VCaP (cell line): ENCODE results near the gene MPDZ.

Experiments
- H3K27ac ChIP-seq: fragments of 450-650 bp; 2 replicates; pipeline ENCODE4 v1.5.1; 2017
- TF ChIP-seq, protein P1 (sequence below): fragments of 450-650 bp; conservative IDR thresholded peaks from 2 replicates; pipeline ENCODE4 v1.5.1; 2017; ENCODE audit warnings: mild to moderate bottlenecking, moderate library complexity

The MPDZ gene

DNA sequence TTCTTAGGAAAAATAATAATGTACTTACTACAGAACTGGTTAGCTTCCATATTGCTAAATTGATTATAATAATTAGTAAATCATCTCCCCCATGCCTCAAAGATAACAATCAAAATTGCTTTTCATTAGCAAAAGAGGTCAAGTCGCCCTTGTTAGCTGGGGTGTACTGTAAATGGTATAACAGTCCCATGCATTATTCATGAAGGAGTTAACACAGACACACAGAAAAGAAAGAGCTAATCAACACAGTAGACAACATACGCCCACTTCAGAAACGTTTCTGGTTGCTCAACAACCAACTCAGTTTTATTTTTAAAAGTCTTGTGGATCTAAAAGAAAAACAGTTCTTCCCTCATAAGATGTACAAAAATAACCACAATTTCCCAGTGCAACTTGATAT, 100.2 kb downstream of the MPDZ start:
- TF ChIP-seq, protein P1, sequence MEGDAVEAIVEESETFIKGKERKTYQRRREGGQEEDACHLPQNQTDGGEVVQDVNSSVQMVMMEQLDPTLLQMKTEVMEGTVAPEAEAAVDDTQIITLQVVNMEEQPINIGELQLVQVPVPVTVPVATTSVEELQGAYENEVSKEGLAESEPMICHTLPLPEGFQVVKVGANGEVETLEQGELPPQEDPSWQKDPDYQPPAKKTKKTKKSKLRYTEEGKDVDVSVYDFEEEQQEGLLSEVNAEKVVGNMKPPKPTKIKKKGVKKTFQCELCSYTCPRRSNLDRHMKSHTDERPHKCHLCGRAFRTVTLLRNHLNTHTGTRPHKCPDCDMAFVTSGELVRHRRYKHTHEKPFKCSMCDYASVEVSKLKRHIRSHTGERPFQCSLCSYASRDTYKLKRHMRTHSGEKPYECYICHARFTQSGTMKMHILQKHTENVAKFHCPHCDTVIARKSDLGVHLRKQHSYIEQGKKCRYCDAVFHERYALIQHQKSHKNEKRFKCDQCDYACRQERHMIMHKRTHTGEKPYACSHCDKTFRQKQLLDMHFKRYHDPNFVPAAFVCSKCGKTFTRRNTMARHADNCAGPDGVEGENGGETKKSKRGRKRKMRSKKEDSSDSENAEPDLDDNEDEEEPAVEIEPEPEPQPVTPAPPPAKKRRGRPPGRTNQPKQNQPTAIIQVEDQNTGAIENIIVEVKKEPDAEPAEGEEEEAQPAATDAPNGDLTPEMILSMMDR, result no peak
- H3K27ac ChIP-seq, result no peak overlapping the region

GRCh38 chr9:13175732-13176131, 103.8 kb downstream of the MPDZ start:
- TF ChIP-seq, protein P1, result no peak
- H3K27ac ChIP-seq, result no peak overlapping the region

DNA sequence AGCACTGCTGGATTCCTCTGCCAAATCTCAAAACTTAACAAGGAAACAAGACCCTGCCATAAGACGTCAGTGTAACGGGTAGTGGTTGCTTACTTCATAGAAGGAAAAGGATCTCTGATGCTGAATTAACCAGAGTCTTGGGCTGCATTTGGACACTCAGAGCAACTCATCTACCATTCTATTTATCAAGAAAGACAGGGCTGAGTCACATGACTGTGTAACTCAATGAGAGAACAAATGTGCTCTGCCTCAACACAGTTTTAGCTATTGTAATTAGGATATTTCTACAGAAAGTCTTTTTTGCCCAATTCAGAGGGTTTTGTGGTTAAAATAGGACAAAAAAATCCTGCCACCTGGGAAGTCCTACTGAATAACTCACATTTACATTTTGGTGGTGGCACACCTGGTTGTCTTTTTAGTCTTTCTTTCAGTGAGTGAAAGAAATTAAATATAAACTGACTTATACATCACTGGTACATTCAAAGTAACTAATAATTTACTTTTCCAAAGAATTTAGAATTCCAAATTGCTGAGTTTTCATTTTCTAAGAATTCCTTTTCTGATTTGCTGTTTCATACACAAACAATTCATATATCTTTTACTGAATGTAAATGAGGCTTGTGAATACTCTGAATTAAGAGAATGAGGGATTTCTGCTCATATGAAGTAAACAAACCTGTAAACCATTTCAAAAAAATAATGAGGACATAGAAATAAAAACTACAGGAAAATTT, 104.4 kb downstream of the MPDZ start:
- TF ChIP-seq, protein P1, result no peak
- no peak overlapping the region for H3K27ac ChIP-seq

DNA sequence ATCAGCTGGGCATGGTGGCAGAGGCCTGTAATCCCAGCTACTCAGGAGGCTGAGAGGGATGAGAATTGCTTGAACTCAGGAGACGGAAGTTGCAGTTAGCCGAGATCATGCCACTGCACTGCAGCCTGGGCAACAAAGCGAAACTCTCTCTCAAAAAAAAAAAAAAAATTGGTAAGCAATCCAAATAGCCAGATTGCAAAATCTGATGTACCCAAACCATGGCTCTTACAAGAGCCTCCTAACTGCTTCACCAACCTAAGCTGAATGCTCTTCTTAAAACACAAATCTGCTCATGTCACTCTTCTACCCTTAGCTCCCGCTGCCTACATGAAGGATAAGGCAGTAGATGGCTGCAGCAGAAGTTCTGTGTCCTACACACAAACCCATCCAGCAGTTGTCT, 105.9 kb downstream of the MPDZ start:
- H3K27ac ChIP-seq, result no peak overlapping the region
- TF ChIP-seq, protein P1, result no peak

- no peak overlapping the region for H3K27ac ChIP-seq
- TF ChIP-seq, protein P1, result no peak
Observed at GRCh38 chr9:13171261-13171660, 108.2 kb downstream of the MPDZ start.

DNA sequence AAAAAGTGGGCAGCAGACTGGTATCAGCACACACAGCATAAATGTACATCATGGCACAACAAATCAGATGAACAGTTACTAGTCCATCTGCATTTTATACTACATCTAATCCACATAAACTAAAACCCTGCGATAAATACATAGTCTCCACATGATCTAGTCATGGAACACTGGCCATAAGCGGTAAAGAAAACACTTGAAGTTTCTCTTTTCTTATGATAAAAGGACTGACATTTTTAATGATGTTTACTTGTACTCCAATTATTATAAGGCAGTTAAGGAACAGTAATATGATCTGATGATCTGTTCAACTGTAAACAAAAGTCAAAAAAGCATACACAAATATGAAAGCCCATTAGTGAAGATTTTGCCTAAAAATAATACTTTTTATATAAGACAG, 112.5 kb downstream of the MPDZ start:
- no peak overlapping the region for H3K27ac ChIP-seq
- TF ChIP-seq, protein P1, result no peak

DNA sequence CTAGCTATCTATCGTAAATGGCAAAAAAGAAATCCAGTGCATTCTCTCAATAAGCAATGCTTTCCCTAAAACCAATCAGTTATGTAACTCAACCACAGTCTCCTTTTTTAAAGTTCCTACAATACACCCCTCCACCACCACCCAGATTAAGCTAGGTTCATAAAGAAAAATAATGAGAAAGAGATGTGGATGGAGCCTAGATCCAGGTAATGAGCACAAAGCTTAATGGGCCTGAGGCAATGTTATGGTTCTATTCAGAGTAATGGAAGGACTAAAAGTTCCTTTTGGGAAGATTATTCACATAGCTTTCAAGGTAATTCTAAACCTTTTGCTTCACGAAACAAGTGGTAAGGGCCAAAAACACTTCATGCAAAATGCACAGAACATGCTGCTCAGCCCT, 113.5 kb downstream of the MPDZ start:
- H3K27ac ChIP-seq, result no peak overlapping the region
- TF ChIP-seq, protein P1, result no peak
